Pancreas (tissue), 10 donors: ENCODE measurements around the gene KSR1. TPM values are rescaled to one million over a fixed set of nuclear protein-coding genes. Genes with fewer than 3 reads are reported as not detected.

Experiments
- ATAC-seq, 4 donors: fragments of 200-7000 bp; cut with Tn5 transposase; one replicate each; pipeline versions ENCODE4 v1.8.0 to v1.9.1; 2020; ENCODE audit warnings: mild to moderate bottlenecking in 4 of 4, moderate library complexity in 4 of 4
- DNase-seq, 6 donors: peaks; one replicate each; pipeline ENCODE4 v3.0.0-alpha.2; 2020
- FAIRE-seq: peaks from 2 replicates; lab custom pipeline; 2012; peaks lifted over from hg19 to GRCh38; lab: Jason Lieb, UNC
- H3K27ac ChIP-seq, 4 donors: fragments of 200-600 bp; sonication (generic); 1 replicate in 3 of 4; 2 replicates in 1 of 4; pipeline versions ENCODE4 v1.5.0 to v1.8.0; 2020
- H3K27me3 ChIP-seq, 4 donors: fragments of 200-600 bp; one replicate each; pipeline ENCODE4 v1.8.0; 2021
- H3K36me3 ChIP-seq, 3 donors: fragments of 200-600 bp; sonication (generic) in 1 of 3; one replicate each; pipeline versions ENCODE4 v1.5.0 to v1.8.0; 2020 to 2021
- H3K4me1 ChIP-seq, 3 donors: fragments of 200-600 bp; one replicate each; pipeline ENCODE4 v1.8.0; 2021
- H3K4me3 ChIP-seq, 4 donors: fragments of 200-600 bp; sonication (generic) in 2 of 4; one replicate each; pipeline versions ENCODE4 v1.5.0 to v1.8.0; 2020 to 2021
- H3K9me3 ChIP-seq, 4 donors: fragments of 200-600 bp; one replicate each; pipeline ENCODE4 v1.8.0; 2021
- WGBS, 2 donors: extraction: QIAGEN DNeasy Blood & Tissue Kit; methylation state at CpG; one replicate each; pipeline ENCODE4 v1.1.7; 2013; 5-methylcytosine and 5-hydroxymethylcytosine counted together
- intact Hi-C, 3 donors: fragments of 100-400 bp; cut with DNase I; formaldehyde crosslinking; loops; one replicate each; pipeline versions ENCODE4 v1.11.1 to v1.14.2; 2022
- polyA plus RNA-seq, 2 donors: library from polyadenylated mRNA; stranded (reverse); fragments of 200-250 nt; gene quantifications; one replicate each; pipeline ENCODE4 v1.2.3, GENCODE V29; 2013
- total RNA-seq, 6 donors: library from RNA; stranded (reverse); fragmentation: NEBNext Ultra II Directional in 4 of 6; extraction: Animal tissue kit (Norgen Biotek cat#: 25700) in 4 of 6; gene quantifications; one replicate each; pipeline versions ENCODE4 v1.2.1 to v1.2.4, GENCODE V29; 2021 to 2023
- TF ChIP-seq, protein P1 (sequence below), 4 donors: fragments of 200-600 bp; sonication (generic) in 3 of 4; IDR thresholded peaks; one replicate each; pipeline versions ENCODE4 v1.5.0 to v1.8.0; 2021; ENCODE audit warnings: antibody characterized with exemption in 4 of 4
- donor health status: healthy with polysubstance abuse.
- donor health status: DM: no; HTN: no; CAD: no; lungs with moderate emphysema.
- donor health status: DM: no; HTN: no; CAD: no.
- donor health status: control.
- donor health status: control.
- donor health status: Bipolar disorder and iron deficiency.
- donor health status: DM: yes; HTN: yes; CAD: no.
- donor health status: DM: no; HTN: no; CAD: no.
- donor health status: DM: no; HTN: no; CAD: no.
- donor health status: DM: yes; HTN: yes; CAD: no.

Gene KSR1
- total and polyA plus RNA-seq, 8 donors, result 68.2 to 139 (median 103) TPM

DNA sequence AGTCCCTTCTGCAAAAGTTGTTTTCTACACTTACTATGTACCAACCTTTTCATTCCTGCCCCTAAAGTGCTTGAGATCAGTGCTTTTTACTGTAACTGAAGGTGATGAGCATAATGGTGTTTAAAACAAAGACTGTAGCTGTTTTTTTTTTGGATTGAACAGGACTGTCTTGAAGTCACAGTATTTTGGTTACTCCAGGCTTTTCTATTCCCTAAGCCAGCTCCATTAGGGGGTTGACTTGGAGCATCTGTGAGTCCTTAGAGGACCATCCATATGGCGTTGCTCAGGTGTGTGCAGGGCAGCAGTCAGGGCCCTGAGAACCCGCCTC, 145.7 kb downstream of the KSR1 start:
- H3K27me3 ChIP-seq, result no peaks in the 10 kb centered on the region
- H3K4me1 ChIP-seq, result peaks cover 6 to 8% (median 8%) of the 10 kb centered on the region in 3 donors
- DNase-seq (peak in 1 of 6 donors; percentile 47), FAIRE-seq (no peak), ATAC-seq (peak in 1 of 4 donors; percentile 8)
- WGBS, 2 donors, result 38 to 50% methylated on average over 2 of the region's 2 CpGs
- H3K9me3 ChIP-seq, result no peaks in the 10 kb centered on the region
- H3K27ac ChIP-seq, result no peak overlapping the region
- intact Hi-C loops, result loop anchor here in 2 of 3 donors (2.0 to 10.0 kb wide), 4 partner anchors 49 to 247 kb away; no protein-coding TSS in a partner anchor
- TF ChIP-seq, protein P1, sequence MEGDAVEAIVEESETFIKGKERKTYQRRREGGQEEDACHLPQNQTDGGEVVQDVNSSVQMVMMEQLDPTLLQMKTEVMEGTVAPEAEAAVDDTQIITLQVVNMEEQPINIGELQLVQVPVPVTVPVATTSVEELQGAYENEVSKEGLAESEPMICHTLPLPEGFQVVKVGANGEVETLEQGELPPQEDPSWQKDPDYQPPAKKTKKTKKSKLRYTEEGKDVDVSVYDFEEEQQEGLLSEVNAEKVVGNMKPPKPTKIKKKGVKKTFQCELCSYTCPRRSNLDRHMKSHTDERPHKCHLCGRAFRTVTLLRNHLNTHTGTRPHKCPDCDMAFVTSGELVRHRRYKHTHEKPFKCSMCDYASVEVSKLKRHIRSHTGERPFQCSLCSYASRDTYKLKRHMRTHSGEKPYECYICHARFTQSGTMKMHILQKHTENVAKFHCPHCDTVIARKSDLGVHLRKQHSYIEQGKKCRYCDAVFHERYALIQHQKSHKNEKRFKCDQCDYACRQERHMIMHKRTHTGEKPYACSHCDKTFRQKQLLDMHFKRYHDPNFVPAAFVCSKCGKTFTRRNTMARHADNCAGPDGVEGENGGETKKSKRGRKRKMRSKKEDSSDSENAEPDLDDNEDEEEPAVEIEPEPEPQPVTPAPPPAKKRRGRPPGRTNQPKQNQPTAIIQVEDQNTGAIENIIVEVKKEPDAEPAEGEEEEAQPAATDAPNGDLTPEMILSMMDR (IDR thresholded peaks at IDR 0.05), result no peak
- H3K36me3 ChIP-seq, result peaks cover 2 to 50% (median 34%) of the 10 kb centered on the region in 3 donors
- no peak overlapping the region for H3K4me3 ChIP-seq

DNA sequence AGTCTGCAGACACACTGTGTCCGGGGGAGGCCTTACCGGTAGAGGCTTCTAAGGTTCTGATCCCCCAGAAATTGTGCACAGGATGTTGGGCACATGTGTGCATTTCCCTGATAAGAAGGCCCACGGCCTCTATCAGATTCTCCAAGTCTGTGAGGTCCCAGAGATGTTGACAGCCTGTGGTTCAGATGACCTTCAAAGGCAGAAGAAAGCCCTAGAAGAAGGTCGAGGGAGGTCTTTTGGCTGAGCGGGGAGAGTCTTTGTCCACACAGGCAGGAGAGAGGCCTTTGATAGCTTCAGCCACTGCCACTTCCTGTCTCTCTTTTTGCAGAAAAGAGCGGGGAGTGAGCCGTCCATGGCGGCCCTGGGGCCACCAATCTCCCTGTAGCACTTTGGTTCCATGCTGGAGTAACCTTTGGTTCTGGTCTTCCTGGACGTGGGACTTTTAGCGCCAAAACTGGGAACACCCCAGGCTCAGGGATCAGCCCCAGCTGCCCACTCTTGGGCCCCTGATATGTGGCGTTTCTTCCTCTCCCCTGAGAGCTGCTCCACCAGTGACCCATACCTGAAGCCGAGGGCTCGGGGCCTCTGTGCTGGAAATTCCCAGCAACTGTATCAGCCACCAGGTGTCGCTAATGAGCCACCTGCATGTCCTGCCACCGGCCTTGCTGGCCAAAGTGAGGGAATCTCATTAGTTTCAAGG, 146.6 kb downstream of the KSR1 start:
- H3K27ac ChIP-seq, result no peak overlapping the region
- peak; percentile 45 to 68 (median 63) for ATAC-seq
- 53 to 54% methylated on average over 15 of the region's 15 CpGs for WGBS, 2 donors
- H3K9me3 ChIP-seq, result no peaks in the 10 kb centered on the region
- TF ChIP-seq, protein P1 (IDR thresholded peaks at IDR 0.05), result peak; percentile 85 to 97 (median 88)
- FAIRE-seq, result no peak
- DNase-seq, result peak; percentile 23 to 85 (median 72)
- peaks cover 2 to 52% (median 43%) of the 10 kb centered on the region in 3 donors for H3K36me3 ChIP-seq
- H3K4me1 ChIP-seq, result peaks cover 6 to 8% (median 8%) of the 10 kb centered on the region in 3 donors
- H3K27me3 ChIP-seq, result no peaks in the 10 kb centered on the region
- intact Hi-C loops, result loop anchor here in 2 of 3 donors (2.0 to 10.0 kb wide), 4 partner anchors 48 to 248 kb away; no protein-coding TSS in a partner anchor
- no peak overlapping the region for H3K4me3 ChIP-seq

DNA sequence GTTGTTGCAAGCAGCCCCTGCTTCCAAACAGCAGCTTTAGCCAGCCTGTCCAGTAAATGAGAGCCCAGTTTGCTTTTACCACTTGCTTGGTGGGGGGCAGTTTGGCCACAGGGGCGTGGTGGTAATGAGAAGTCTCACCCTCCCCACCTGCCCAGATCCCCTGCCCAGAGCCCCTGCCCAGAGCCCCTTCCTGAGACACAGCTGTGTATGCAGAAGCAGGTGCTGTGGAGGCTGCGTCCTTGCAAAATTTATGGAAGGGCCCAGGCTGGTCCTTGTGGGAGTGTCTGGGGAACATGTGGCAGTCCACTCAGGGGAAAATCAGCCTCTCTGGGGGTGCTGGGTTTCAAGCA, 147.1 kb downstream of the KSR1 start:
- TF ChIP-seq, protein P1 (IDR thresholded peaks at IDR 0.05), result no peak
- no peak for ATAC-seq
- Histone ChIP-seq H3K27ac (no peak overlapping the region), H3K4me3 (no peak overlapping the region), H3K36me3 (peaks cover 0 to 52% (median 43%) of the 10 kb centered on the region in 3 donors), H3K9me3 (no peaks in the 10 kb centered on the region), H3K27me3 (no peaks in the 10 kb centered on the region), H3K4me1 (peaks cover 6 to 8% (median 8%) of the 10 kb centered on the region in 3 donors)
- intact Hi-C loops, result loop anchor here in 2 of 3 donors (2.0 to 10.0 kb wide), 4 partner anchors 47 to 249 kb away; no protein-coding TSS in a partner anchor
- 82 to 96% methylated on average over 2 of the region's 2 CpGs for WGBS, 2 donors
- no peak for FAIRE-seq
- no peak for DNase-seq

DNA sequence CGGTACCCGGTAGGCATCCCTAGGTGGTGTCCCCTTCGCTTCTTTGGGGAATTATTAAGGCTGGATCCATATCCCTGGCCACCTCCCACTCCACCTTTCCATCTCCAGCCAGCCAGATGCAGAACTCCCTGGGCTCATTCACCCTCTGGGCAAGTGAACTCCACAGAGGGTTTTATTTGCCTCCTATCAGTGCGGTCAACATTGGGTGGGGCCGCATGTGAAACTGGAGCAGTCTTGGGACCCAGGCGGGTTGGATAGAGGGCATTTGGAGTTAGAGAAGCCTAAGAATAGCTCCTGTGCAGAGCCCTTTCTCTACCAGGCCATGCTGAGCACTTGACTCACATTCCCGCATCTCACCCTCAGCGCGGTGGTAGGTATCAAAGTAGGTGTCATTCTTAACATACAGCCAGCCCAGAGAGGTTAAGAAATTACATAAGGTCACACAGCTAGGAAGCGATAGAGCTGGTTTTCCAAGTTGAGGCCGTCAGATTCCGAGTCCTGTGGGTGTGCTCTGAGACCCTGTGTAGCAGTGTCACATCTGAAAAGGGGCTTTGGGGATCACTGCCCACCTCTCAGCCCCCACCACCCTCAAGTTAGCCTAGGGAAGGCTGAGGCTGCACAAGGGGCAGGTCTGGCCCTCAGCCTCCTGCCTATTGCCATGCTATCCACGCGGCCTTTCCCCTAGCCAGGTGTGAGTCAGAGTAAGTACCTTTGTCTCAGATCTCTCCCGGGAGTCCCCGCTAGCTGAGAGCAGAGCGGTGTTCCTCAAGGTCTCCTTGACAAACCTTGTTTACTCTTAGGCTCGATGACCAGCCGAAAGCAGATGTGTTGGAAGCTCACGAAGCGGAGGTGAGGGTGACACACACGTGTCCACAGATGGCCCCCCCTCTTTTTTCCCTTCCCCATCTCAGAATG, 147.9 kb downstream of the KSR1 start:
- no peak for DNase-seq
- H3K27me3 ChIP-seq, result no peaks in the 10 kb centered on the region
- no peak for FAIRE-seq
- no peaks in the 10 kb centered on the region for H3K9me3 ChIP-seq
- 81 to 82% methylated on average over 22 of the region's 22 CpGs for WGBS, 2 donors
- intact Hi-C loops, result loop anchor here in 2 of 3 donors (2.0 to 10.0 kb wide), 4 partner anchors 47 to 249 kb away; no protein-coding TSS in a partner anchor
- no peak overlapping the region for H3K27ac ChIP-seq
- ATAC-seq, result no peak
- no peak overlapping the region for H3K4me3 ChIP-seq
- H3K4me1 ChIP-seq, result peaks cover 6 to 8% (median 8%) of the 10 kb centered on the region in 3 donors
- H3K36me3 ChIP-seq, result peaks cover 0 to 52% (median 46%) of the 10 kb centered on the region in 3 donors
- TF ChIP-seq, protein P1 (IDR thresholded peaks at IDR 0.05), result no peak
